Bronchial epithelial cell (primary cell): ENCODE measurements around the gene MARCHF11. TPM values are rescaled to one million over a fixed set of nuclear protein-coding genes. Genes with fewer than 3 reads are reported as not detected.

Source experiments
- DNase-seq: peaks from one replicate; pipeline ENCODE4 v3.0.0-alpha.2; 2010; ENCODE audit warnings: low read depth
- FAIRE-seq: peaks from 2 replicates; lab custom pipeline; 2011; peaks lifted over from hg19 to GRCh38; lab: Jason Lieb, UNC
- H3K27me3 ChIP-seq: 2 replicates; pipeline ENCODE4 v1.5.1; 2011; ENCODE audit warnings: low read length; ENCODE audit not compliant: control insufficient read depth, insufficient read depth
- H3K36me3 ChIP-seq: 2 replicates; pipeline ENCODE4 v1.5.1; 2011; ENCODE audit warnings: low read length; ENCODE audit not compliant: control insufficient read depth, insufficient read depth
- H3K4me3 ChIP-seq: 2 replicates; pipeline ENCODE4 v1.5.1; 2011; ENCODE audit warnings: mild to moderate bottlenecking, low read depth, low read length, control low read depth
- CTCF ChIP-seq: IDR thresholded peaks from 2 replicates; pipeline ENCODE4 v1.5.1; 2011; ENCODE audit warnings: mild to moderate bottlenecking, moderate library complexity, low read length, control low read depth, inconsistent platforms; ENCODE audit not compliant: insufficient read depth, severe bottlenecking
- total RNA-seq: library from RNA; depleted of rRNA; stranded (reverse); fragments of >200 nt; gene quantifications from 2 replicates; pipeline ENCODE4 v1.2.1, GENCODE V29; 2014

MARCHF11 gene
- total RNA-seq, 1 donor from 2014 or later: not detected

- TF ChIP-seq CTCF: no peak
- Histone ChIP-seq H3K4me3 (peak overlapping the region; percentile 23), H3K27me3 (peaks cover 16% of the 10 kb centered on the region)
These were observed 732 bp downstream of the MARCHF11 start for GRCh38 chr5:16178745-16179372.

GRCh38 chr5:16169550-16169949, 10.0 kb downstream of the MARCHF11 start:
- FAIRE-seq: no peak

More at GRCh38 chr5:16178745-16179372, 732 bp downstream of the MARCHF11 start:
- DNase-seq (peak; percentile 32), FAIRE-seq (no peak)
- H3K36me3 ChIP-seq: no peaks in the 10 kb centered on the region

GRCh38 chr5:16160706-16161105, 18.9 kb downstream of the MARCHF11 start:
- TF ChIP-seq CTCF: peak; percentile 73
- FAIRE-seq (no peak), DNase-seq (peak; percentile 73)
- H3K36me3 ChIP-seq: no peaks in the 10 kb centered on the region
- no peaks in the 10 kb centered on the region for H3K27me3 ChIP-seq
- H3K4me3 ChIP-seq: no peak overlapping the region

More at GRCh38 chr5:16169550-16169949, 10.0 kb downstream of the MARCHF11 start:
- Histone ChIP-seq H3K4me3 (no peak overlapping the region), H3K36me3 (no peaks in the 10 kb centered on the region), H3K27me3 (no peaks in the 10 kb centered on the region)
- no peak for DNase-seq
- no peak for TF ChIP-seq CTCF

- H3K4me3 ChIP-seq: no peak overlapping the region
- no peak for TF ChIP-seq CTCF
- FAIRE-seq: no peak
These were observed 20.0 kb downstream of the MARCHF11 start for GRCh38 chr5:16159636-16160035.

GRCh38 chr5:16156152-16156551, 23.4 kb downstream of the MARCHF11 start:
- FAIRE-seq: no peak
- no peak for TF ChIP-seq CTCF
- Histone ChIP-seq H3K36me3 (no peaks in the 10 kb centered on the region), H3K27me3 (no peaks in the 10 kb centered on the region), H3K4me3 (no peak overlapping the region)
- DNase-seq: no peak

More at GRCh38 chr5:16159636-16160035, 20.0 kb downstream of the MARCHF11 start:
- no peak for DNase-seq
- Histone ChIP-seq H3K36me3 (no peaks in the 10 kb centered on the region), H3K27me3 (no peaks in the 10 kb centered on the region)
